Testis (tissue), 3 donors: Measurements from ENCODE around the gene EFHD1. TPM values are rescaled to one million over a fixed set of nuclear protein-coding genes. Genes with fewer than 3 reads are reported as not detected.

ENCODE experiments used
- DNase-seq: peaks from one replicate; pipeline ENCODE4 v3.0.0-alpha.2; 2019
- H3K27ac ChIP-seq, 2 donors: fragments of 200-600 bp; sonication (generic); one replicate each; pipeline ENCODE4 v1.5.1; 2019
- H3K27me3 ChIP-seq: fragments of 200-600 bp; sonication (generic); one replicate; pipeline ENCODE4 v1.5.1; 2019
- H3K36me3 ChIP-seq: fragments of 200-600 bp; sonication (generic); one replicate; pipeline ENCODE4 v1.5.1; 2017; ENCODE audit warnings: low read depth; ENCODE audit errors: missing control alignments
- H3K4me1 ChIP-seq: fragments of 200-600 bp; sonication (generic); one replicate; pipeline ENCODE4 v1.5.1; 2019
- H3K4me3 ChIP-seq, 2 donors: fragments of 200-600 bp; sonication (generic); one replicate each; pipeline ENCODE4 v1.5.1; 2017 to 2019
- H3K9me3 ChIP-seq: fragments of 200-600 bp; sonication (generic); one replicate; pipeline ENCODE4 v1.5.1; 2017
- CTCF ChIP-seq, 3 experiments: fragments of 450-650 bp in 2 of 3; fragments of 200-600 bp in 1 of 3; sonication (generic) in 1 of 3; IDR thresholded peaks; one replicate each; pipeline ENCODE4 v1.5.1; 2016 to 2019; ENCODE audit warnings: antibody characterized with exemption in 3 of 3, mild to moderate bottlenecking in 2 of 3, moderate library complexity in 1 of 3
- POLR2A ChIP-seq: fragments of 450-650 bp; IDR thresholded peaks from one replicate; pipeline ENCODE4 v1.6.1; 2017; ENCODE audit warnings: antibody characterized with exemption, mild to moderate bottlenecking, moderate library complexity
- WGBS, 2 donors: methylation state at CpG; one replicate each; pipeline ENCODE4 v1.1.5; 2018; 5-methylcytosine and 5-hydroxymethylcytosine counted together
- intact Hi-C: fragments of 100-400 bp; cut with DNase I; formaldehyde crosslinking; loops from one replicate; pipeline ENCODE4 v1.15.1; 2023; ENCODE audit warnings: low total_unique reads
- polyA plus RNA-seq: library from polyadenylated mRNA; stranded (reverse); fragments of 350-450 nt; fragmentation: Illumina TruSeq; extraction: RNeasy Lipid Tissue Mini Kit (QIAGEN cat#74804); gene quantifications from one replicate; pipeline ENCODE4 v1.2.3, GENCODE V29; 2014; ENCODE audit warnings: low read depth, low replicate concordance; ENCODE audit not compliant: insufficient read depth
- total RNA-seq, 2 donors: library from RNA; depleted of rRNA; stranded (reverse); fragments of >200 nt; gene quantifications; one replicate each; pipeline ENCODE4 v1.2.3, GENCODE V29; 2016

EFHD1 gene
- total and polyA plus RNA-seq, 3 donors from 2014 or later: 16.5 to 51.5 (median 22.9) TPM

GRCh38 chr2:232613538-232614134, 19.8 kb upstream of the EFHD1 start:
- Histone ChIP-seq H3K4me3 (no peak overlapping the region), H3K4me1 (no peaks in the 10 kb centered on the region), H3K27ac (no peak overlapping the region), H3K9me3 (no peaks in the 10 kb centered on the region), H3K36me3 (no peaks in the 10 kb centered on the region), H3K27me3 (no peaks in the 10 kb centered on the region)
- WGBS, 2 donors: 67 to 76% methylated on average over 3 of the region's 3 CpGs
- intact Hi-C loops: loop anchor here (10.0 kb wide), 1 partner anchor 51 kb away; no protein-coding TSS in a partner anchor
- no peak for DNase-seq
- TF ChIP-seq POLR2A: no peak
- no peak for TF ChIP-seq CTCF (IDR thresholded peaks at IDR 0.05)

- 71 to 75% methylated on average over 8 of the region's 8 CpGs for WGBS, 2 donors
- DNase-seq: no peak
- no peak overlapping the region for H3K4me3 ChIP-seq
- intact Hi-C loops: loop anchor here (10.0 kb wide), 1 partner anchor 49 kb away; no protein-coding TSS in a partner anchor
- H3K27me3 ChIP-seq: no peaks in the 10 kb centered on the region
- H3K9me3 ChIP-seq: no peaks in the 10 kb centered on the region
- no peaks in the 10 kb centered on the region for H3K4me1 ChIP-seq
- H3K27ac ChIP-seq: no peak overlapping the region
- TF ChIP-seq CTCF (IDR thresholded peaks at IDR 0.05) (no peak), POLR2A (no peak)
- H3K36me3 ChIP-seq: no peaks in the 10 kb centered on the region
Measured at GRCh38 chr2:232615339-232615738, 18.1 kb upstream of the EFHD1 start.

GRCh38 chr2:232621186-232621585, 12.2 kb upstream of the EFHD1 start:
- DNase-seq: no peak
- Histone ChIP-seq H3K36me3 (no peaks in the 10 kb centered on the region), H3K9me3 (no peaks in the 10 kb centered on the region), H3K4me3 (no peak overlapping the region), H3K27me3 (no peaks in the 10 kb centered on the region), H3K4me1 (no peaks in the 10 kb centered on the region), H3K27ac (no peak overlapping the region)
- intact Hi-C loops: no loop called here
- TF ChIP-seq CTCF (IDR thresholded peaks at IDR 0.05) (no peak), POLR2A (no peak)
- 92 to 94% methylated on average over 8 to 9 of the region's 9 CpGs for WGBS, 2 donors

DNA sequence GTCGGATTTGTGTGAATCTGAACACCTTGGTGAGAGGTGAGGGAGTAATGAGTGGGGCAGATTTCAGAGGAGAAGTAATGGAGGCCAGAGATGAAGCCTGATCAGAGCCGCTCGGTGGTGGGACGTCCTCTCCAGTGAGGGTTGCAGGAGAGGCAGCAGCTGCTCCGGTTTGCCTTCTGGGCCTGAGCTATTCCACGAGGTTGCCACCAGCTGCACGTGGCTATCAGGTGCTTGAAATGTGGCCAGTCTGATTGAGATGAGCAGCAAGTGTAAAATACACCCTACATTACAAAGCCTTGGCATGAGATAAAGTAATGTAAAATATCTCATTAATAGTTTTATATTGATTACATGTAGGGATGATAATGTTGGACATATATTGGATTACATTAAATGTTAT, 10.8 kb upstream of the EFHD1 start:
- DNase-seq: no peak
- Histone ChIP-seq H3K4me3 (no peak overlapping the region), H3K36me3 (no peaks in the 10 kb centered on the region), H3K9me3 (no peaks in the 10 kb centered on the region), H3K27me3 (no peaks in the 10 kb centered on the region), H3K27ac (no peak overlapping the region), H3K4me1 (no peaks in the 10 kb centered on the region)
- intact Hi-C loops: no loop called here
- TF ChIP-seq POLR2A: no peak
- no peak for TF ChIP-seq CTCF (IDR thresholded peaks at IDR 0.05)
- WGBS, 2 donors: 68 to 84% methylated on average over 7 of the region's 7 CpGs
